ENCODE measurements around the gene DLAT.

GRCh38 chr11:111992206-111992855, 32.9 kb upstream of the DLAT start:
- TF ChIP-seq CTCF (IDR thresholded peaks at IDR 0.05) (no peak), EP300 (IDR thresholded peaks at IDR 0.05) (no peak), POLR2A (IDR thresholded peaks at IDR 0.05) (no peak)

Measured in tibial nerve (tissue), 4 donors.